A673 (cell line): ENCODE data around the gene ZC3H12A. TPM values are rescaled to one million over a fixed set of nuclear protein-coding genes. Genes with fewer than 3 reads are reported as not detected.

Experiments
- BruUV-seq: library from RNA; stranded (reverse); fragments of 400-500 nt; replicated peaks from 2 replicates; lab custom pipeline; 2021; lab: Mats Ljungman, UMichigan
- CTCF ChIA-PET: fragments of 300-600 bp; sonication (Branson Sonifier 250); formaldehyde crosslinking; loops from one replicate; lab custom pipeline; 2022; ENCODE audit warnings: antibody characterized with exemption; lab: Charles Lee
- POLR2A ChIA-PET: fragments of 300-600 bp; sonication (Branson Sonifier 250); formaldehyde crosslinking; loops from one replicate; lab custom pipeline; 2022; ENCODE audit warnings: antibody characterized with exemption; ENCODE audit not compliant: low non-redundant PET; lab: Charles Lee
- DNase-seq: peaks from one replicate; pipeline ENCODE4 v3.0.0-alpha.2; 2015; ENCODE audit warnings: low spot score
- H3K27ac ChIP-seq: fragments of 200-600 bp; sonication (generic); 2 replicates; pipeline ENCODE4 v1.5.1; 2016; ENCODE audit warnings: mixed run types, low read depth, mild to moderate bottlenecking, mixed read lengths, antibody characterized with exemption, low read length; ENCODE audit not compliant: poor library complexity, severe bottlenecking
- H3K27me3 ChIP-seq: fragments of 200-600 bp; sonication (generic); replicated peaks from 2 replicates; pipeline ENCODE4 v1.6.1; 2017; ENCODE audit warnings: mixed run types, low read depth, mild to moderate bottlenecking, mixed read lengths, antibody characterized with exemption, low read length; ENCODE audit not compliant: insufficient read depth, poor library complexity
- H3K36me3 ChIP-seq: fragments of 200-600 bp; sonication (generic); 2 replicates; pipeline ENCODE4 v1.6.1; 2016; ENCODE audit warnings: mixed run types, mild to moderate bottlenecking, mixed read lengths, antibody characterized with exemption, low read length; ENCODE audit not compliant: insufficient read depth, poor library complexity, severe bottlenecking
- H3K4me1 ChIP-seq: fragments of 200-600 bp; sonication (generic); 2 replicates; pipeline ENCODE4 v1.6.1; 2017; ENCODE audit warnings: mixed run types, mild to moderate bottlenecking, mixed read lengths, antibody characterized with exemption, low read length; ENCODE audit not compliant: insufficient read depth, poor library complexity, severe bottlenecking
- H3K4me3 ChIP-seq: fragments of 200-600 bp; sonication (generic); 2 replicates; pipeline ENCODE4 v1.5.1; 2016; ENCODE audit warnings: low read depth, mixed run types, mild to moderate bottlenecking, mixed read lengths, low read length; ENCODE audit not compliant: poor library complexity, severe bottlenecking
- H3K9me3 ChIP-seq: fragments of 200-600 bp; sonication (generic); 2 replicates; pipeline ENCODE4 v1.6.1; 2016; ENCODE audit warnings: mixed run types, low read depth, mild to moderate bottlenecking, mixed read lengths, antibody characterized with exemption, low read length; ENCODE audit not compliant: poor library complexity, severe bottlenecking
- CTCF ChIP-seq: fragments of 300-800, 200-600 bp; sonication (generic); conservative IDR thresholded peaks from 2 replicates; pipeline ENCODE4 v1.5.1; 2017; ENCODE audit warnings: low read depth, mild to moderate bottlenecking, antibody characterized with exemption, low read length, moderate library complexity, mixed read lengths
- EZH2 ChIP-seq: fragments of 200-600 bp; sonication (generic); IDR thresholded peaks from 2 replicates; pipeline ENCODE4 v1.6.1; 2017; ENCODE audit warnings: borderline replicate concordance, low read depth, mild to moderate bottlenecking, mixed read lengths, antibody characterized with exemption, low read length; ENCODE audit not compliant: poor library complexity, severe bottlenecking
- intact Hi-C: fragments of 100-400 bp; cut with micrococcal nuclease; formaldehyde crosslinking; loops from one replicate; pipeline ENCODE4 v1.10.0; 2022; ENCODE audit not compliant: unreplicated experiment
- total RNA-seq: library from RNA; stranded (reverse); gene quantifications from 2 replicates; pipeline ENCODE4 v1.2.3, GENCODE V29; 2021

The ZC3H12A gene
- total RNA-seq, 1 experiment from 2014 or later, result 5.4 TPM

DNA sequence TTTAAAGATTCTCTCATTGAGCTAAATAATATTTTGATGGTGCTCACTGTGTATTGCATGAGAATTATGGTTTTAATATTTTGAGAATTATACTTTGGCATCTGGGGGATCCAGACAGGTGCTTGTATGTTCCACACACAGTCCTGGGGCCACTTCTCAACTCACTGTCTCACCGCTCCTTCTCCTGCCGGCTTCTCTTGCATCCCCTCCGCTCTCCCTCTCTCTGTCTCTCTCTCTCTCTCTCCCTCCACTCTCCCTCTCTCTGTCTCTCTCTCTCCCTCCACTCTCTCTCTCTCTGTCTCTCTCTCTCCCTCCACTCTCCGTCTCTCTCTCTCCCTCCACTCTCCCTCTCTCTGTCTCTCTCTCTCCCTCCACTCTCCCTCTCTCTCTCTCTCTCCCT lies 32.2 kb upstream of the ZC3H12A start:
- no peaks in the 10 kb centered on the region for H3K27me3 ChIP-seq
- POLR2A ChIA-PET, result no interaction called here
- H3K36me3 ChIP-seq, result no peaks in the 10 kb centered on the region
- no peak for DNase-seq
- H3K9me3 ChIP-seq, result no peaks in the 10 kb centered on the region
- no peaks in the 10 kb centered on the region for H3K4me1 ChIP-seq
- H3K4me3 ChIP-seq, result no peak overlapping the region
- CTCF ChIA-PET, result no interaction called here
- no peak overlapping the region for H3K27ac ChIP-seq
- TF ChIP-seq EZH2 (no peak), CTCF (no peak)
- no TSS peak for BruUV-seq
- intact Hi-C loops, result no loop called here

DNA sequence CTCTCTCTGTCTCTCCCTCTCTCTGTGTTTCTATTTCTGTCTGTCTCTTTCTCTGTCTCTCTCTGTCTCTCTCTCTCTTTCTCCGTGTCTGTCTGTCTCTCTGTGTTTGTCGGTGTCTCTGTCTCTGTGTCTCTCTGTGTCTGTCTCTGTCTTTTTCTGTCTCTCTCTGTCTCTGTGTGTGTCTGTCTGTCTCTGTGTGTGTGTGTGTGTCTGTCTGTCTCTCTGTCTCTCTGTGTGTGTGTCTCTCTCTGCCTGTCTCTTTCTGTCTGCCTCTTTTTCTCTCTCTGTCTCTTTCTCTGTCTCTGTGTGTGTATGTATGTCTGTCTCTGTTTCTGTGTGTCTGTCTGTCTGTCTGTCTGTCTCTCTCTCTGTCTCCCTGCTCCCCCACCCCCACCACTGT lies 31.7 kb upstream of the ZC3H12A start:
- BruUV-seq, result no TSS peak
- Histone ChIP-seq H3K27ac (no peak overlapping the region), H3K4me3 (no peak overlapping the region), H3K4me1 (no peaks in the 10 kb centered on the region), H3K36me3 (no peaks in the 10 kb centered on the region), H3K27me3 (no peaks in the 10 kb centered on the region), H3K9me3 (no peaks in the 10 kb centered on the region)
- intact Hi-C loops, result no loop called here
- no peak for TF ChIP-seq EZH2
- no peak for TF ChIP-seq CTCF
- ChIA-PET CTCF (no interaction called here), POLR2A (no interaction called here)
- DNase-seq, result no peak

GRCh38 chr1:37446874-37447273 lies 27.5 kb upstream of the ZC3H12A start:
- Histone ChIP-seq H3K9me3 (no peaks in the 10 kb centered on the region), H3K4me1 (no peaks in the 10 kb centered on the region), H3K4me3 (no peak overlapping the region), H3K27ac (no peak overlapping the region), H3K36me3 (no peaks in the 10 kb centered on the region), H3K27me3 (no peaks in the 10 kb centered on the region)
- no TSS peak for BruUV-seq
- CTCF ChIA-PET, result no interaction called here
- intact Hi-C loops, result no loop called here
- POLR2A ChIA-PET, result no interaction called here
- no peak for DNase-seq
- TF ChIP-seq CTCF, result no peak
- no peak for TF ChIP-seq EZH2
